Measurements from ENCODE around the gene YIF1A. TPM values are rescaled to one million over a fixed set of nuclear protein-coding genes. Genes with fewer than 3 reads are reported as not detected.

The YIF1A gene
- 82.2 and 124 TPM in 2 replicates for total RNA-seq

DNA sequence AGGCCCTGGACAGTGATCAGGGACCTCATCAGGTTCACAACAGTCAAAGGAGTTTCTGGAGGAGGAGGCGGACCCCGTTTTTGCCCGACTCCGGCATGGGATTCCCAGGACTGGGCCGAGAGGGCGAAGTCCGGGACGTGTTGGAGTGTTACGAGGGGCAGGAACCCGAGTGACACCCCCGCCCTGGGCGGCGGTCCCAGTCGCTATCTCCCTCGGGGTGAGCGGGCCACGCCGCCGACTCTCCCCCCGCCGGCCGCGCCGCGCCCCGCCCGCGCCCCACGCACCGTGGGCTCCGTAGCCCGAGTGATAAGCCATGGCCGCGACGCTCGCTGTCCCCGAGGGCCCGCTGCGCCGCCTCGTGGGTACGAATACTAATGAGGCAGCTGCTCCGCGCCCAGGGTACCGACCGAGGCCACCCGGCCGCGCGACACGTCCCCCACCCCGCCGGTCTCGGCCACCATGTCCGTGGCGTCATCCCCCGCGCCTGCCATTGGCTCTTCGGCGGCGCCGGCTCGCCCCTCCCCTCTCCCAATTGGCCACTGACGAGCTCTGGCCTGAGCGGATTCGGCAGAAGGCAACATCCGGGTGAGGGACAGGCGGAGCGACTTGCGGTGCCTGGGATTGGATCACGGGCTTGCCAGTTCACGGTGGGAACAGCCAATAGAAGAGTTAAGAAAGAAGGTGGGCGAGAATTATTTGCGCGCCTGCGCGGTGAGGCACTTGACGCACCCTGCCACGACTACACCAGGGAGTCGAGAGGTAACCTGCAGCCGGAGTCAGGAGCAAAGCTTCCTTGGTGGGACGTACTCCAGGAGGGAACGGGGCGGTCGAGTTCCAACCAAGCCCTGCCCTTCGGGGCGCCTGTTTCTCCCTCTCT, at the start of gene YIF1A:
Gene YIF1A, minus strand, starts transcription at position 473 of the 877 bp plus-strand sequence. Its CDS starts 158 bp downstream, at position 315.

DNA sequence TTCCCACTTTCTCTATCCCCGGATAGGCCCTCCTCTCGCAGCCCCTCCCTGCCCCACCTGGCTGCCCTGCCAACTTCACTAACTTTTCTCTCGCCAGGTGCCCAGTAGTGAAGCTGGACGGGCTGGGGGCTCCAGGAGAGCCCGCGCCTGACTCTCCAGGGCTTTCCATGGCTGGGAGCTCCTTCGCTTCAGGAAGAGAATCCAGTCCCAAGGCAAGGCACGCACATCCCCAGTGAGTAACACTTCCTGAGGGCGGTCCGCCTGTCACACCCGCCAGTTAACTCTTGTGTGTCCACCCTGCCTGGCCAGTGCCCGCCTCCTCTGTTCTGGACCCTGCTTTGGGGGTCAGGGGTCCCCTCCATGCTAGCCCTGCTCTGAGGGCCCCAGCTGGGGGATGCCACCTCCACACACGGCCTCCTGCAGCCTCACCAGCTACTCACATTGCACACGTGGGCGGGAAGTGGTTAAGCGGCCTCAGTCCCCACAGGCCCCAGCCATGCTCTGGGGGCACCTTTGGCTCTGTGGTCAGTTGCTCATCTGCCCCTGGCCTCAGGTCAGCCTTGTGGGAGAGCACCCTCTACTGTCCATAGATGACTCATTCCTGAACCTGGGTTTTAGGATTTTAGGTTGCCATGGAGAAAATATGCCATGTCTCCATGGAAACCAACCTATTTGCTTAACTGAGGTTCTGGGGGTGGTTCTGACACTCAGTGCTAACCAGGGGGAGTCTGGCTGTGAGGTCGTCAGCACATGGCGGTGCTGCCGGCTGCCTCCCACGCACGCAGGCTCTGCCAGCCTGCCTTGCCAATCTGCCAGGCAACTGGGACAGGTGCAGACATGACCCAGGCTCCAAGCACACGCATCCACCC, 47.5 kb upstream of the YIF1A start, which contains the start of gene RIN1:
Gene RIN1, minus strand, starts transcription at position 201 of the 869 bp plus-strand sequence. Its CDS starts 32 bp downstream, at position 169.

DNA sequence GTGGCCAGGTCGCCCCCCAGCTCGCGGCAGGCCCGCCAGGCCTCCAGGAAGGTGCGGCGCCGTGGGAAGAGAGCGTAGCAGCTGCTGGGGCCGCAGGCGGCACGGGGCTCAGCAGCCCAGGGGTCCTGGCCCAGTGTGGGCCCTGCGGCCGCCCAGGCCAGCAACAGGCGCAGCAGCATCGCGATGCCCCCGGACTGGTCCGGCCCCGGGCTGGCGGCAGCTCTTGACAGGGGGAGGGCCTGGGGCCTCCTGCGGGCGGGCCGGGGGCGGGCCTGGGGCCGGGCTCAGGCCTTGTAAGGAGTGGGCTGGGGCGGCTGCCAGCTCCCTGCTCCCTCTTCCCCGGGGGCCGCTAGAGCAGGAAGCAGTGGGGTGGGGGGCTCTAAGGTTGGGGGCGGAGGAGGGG, 27.9 kb upstream of the YIF1A start, which contains the start of gene CD248:
Gene CD248, minus strand, starts transcription at position 196 of the 403 bp plus-strand sequence. Its CDS starts 17 bp downstream, at position 179.

GRCh38 chr11:66291706-66292542, 3.0 kb upstream of the YIF1A start, which contains the start of gene TMEM151A:
Gene TMEM151A (plus strand): TSS chr11:66291894. CDS start chr11:66292014, 120 bp downstream.

GRCh38 chr11:66277471-66278362, 11.2 kb downstream of the YIF1A start, which contains the start of gene CNIH2:
Gene CNIH2 (plus strand): TSS chr11:66278175. CDS start chr11:66278457, 282 bp downstream.

DNA sequence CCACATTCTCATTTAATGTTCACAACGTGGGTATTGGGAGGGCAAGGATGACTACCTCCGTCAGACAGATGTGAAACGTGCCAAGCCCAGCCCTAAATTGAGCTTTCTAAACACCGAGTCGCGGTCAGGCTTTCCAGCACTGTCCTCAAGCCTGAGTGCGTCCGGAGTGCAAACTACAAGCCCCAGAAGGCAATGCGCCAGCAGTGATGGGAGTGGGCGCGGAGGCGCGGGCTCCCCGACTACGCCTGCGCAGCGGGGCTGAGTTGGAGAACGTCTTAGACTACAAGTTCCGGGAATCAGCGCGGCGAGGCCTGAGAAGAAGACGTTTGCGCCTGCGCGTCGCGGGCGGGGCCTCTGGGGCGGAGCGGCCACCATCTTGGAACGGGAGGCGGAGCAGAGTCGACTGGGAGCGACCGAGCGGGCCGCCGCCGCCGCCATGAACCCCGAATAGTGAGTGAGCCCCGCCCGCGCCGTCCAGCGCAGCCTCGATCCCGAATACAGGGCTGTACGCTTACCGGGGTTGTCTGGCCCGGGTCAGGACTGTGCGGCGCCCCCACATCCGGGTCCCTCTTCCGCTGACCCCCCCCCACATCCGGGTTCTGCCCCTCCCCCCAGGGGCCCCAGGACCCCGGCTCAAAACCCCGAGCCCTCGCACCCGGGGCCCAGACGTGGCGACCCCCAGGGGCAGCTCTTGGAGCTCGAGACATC, 20.5 kb downstream of the YIF1A start, which contains the start of gene RAB1B:
Gene RAB1B, plus strand, starts transcription at position 396 of the 708 bp plus-strand sequence. Its CDS starts 41 bp downstream, at position 437.

Other genes with a start within 250 kb of the YIF1A start
- gene GAL3ST3, start 240.0 kb downstream of the YIF1A start, total RNA-seq, result 0.09 and 0.11 TPM in 2 replicates
- 69.2 and 74.9 TPM in 2 replicates for gene SF3B2, start 236.8 kb downstream of the YIF1A start, total RNA-seq
- 19.5 and 30.9 TPM in 2 replicates for gene PACS1, start 218.9 kb downstream of the YIF1A start, total RNA-seq
- gene KLC2, start 31.4 kb downstream of the YIF1A start, total RNA-seq, result 6.3 and 8.3 TPM in 2 replicates
- gene RAB1B, start 20.5 kb downstream of the YIF1A start, total RNA-seq, result 62.6 and 66.1 TPM in 2 replicates
- 0.09 TPM in 1 of 2 replicates, not detected in the other for gene CNIH2, start 11.0 kb downstream of the YIF1A start, total RNA-seq
- not detected in 2 replicates for gene TMEM151A, start 2.8 kb upstream of the YIF1A start, total RNA-seq
- gene CD248, start 27.9 kb upstream of the YIF1A start, total RNA-seq, result 0.09 and 0.43 TPM in 2 replicates
- 4.3 and 5.6 TPM in 2 replicates for gene RIN1, start 47.3 kb upstream of the YIF1A start, total RNA-seq
- gene BRMS1, start 56.0 kb upstream of the YIF1A start, total RNA-seq, result 52.0 and 57.8 TPM in 2 replicates
- 15.8 and 23.2 TPM in 2 replicates for gene B4GAT1, start 58.5 kb upstream of the YIF1A start, total RNA-seq
- 0.26 and 0.76 TPM in 2 replicates for gene SLC29A2, start 82.6 kb upstream of the YIF1A start, total RNA-seq
- not detected in 2 replicates for gene NPAS4, start 131.9 kb upstream of the YIF1A start, total RNA-seq
- 31.5 and 35.2 TPM in 2 replicates for gene MRPL11, start 149.7 kb upstream of the YIF1A start, total RNA-seq
- 4.4 TPM in 2 replicates for gene PELI3, start 177.8 kb upstream of the YIF1A start, total RNA-seq
- 36.2 and 42.4 TPM in 2 replicates for gene DPP3, start 191.3 kb upstream of the YIF1A start, total RNA-seq
- gene BBS1, start 221.5 kb upstream of the YIF1A start, total RNA-seq, result 15.0 and 20.4 TPM in 2 replicates